Body of pancreas (tissue), 4 donors: ENCODE results near the gene NLRP9.
"Not testable (repeated sequence)": the region's sequence is repeated elsewhere in the genome, so short reads cannot be mapped to it uniquely, and the experiment has no call there.

Experiments used
- POLR2A ChIP-seq, 3 donors: fragments of 450-650 bp; IDR thresholded peaks; one replicate each; pipeline ENCODE4 v1.6.1; 2016; ENCODE audit warnings: antibody characterized with exemption in 3 of 3, mild to moderate bottlenecking in 2 of 3
- TF ChIP-seq, protein P1 (sequence below), 7 experiments: fragments of 450-650 bp in 4 of 7; fragments of 200-600 bp in 3 of 7; sonication (generic) in 3 of 7; IDR thresholded peaks; one replicate each; pipeline ENCODE4 v1.5.1; 2016 to 2019; ENCODE audit warnings: antibody characterized with exemption in 7 of 7

- TF ChIP-seq, protein P1, sequence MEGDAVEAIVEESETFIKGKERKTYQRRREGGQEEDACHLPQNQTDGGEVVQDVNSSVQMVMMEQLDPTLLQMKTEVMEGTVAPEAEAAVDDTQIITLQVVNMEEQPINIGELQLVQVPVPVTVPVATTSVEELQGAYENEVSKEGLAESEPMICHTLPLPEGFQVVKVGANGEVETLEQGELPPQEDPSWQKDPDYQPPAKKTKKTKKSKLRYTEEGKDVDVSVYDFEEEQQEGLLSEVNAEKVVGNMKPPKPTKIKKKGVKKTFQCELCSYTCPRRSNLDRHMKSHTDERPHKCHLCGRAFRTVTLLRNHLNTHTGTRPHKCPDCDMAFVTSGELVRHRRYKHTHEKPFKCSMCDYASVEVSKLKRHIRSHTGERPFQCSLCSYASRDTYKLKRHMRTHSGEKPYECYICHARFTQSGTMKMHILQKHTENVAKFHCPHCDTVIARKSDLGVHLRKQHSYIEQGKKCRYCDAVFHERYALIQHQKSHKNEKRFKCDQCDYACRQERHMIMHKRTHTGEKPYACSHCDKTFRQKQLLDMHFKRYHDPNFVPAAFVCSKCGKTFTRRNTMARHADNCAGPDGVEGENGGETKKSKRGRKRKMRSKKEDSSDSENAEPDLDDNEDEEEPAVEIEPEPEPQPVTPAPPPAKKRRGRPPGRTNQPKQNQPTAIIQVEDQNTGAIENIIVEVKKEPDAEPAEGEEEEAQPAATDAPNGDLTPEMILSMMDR (IDR thresholded peaks at IDR 0.05), result not testable (repeated sequence)
- not testable (repeated sequence) for TF ChIP-seq POLR2A (IDR thresholded peaks at IDR 0.05)
These were observed 30.6 kb upstream of the NLRP9 start, which contains the start of gene RFPL4AL1 for GRCh38 chr19:55768818-55769217.
